ENCODE data around the gene TWIST2. TPM values are rescaled to one million over a fixed set of nuclear protein-coding genes. Genes with fewer than 3 reads are reported as not detected.

TWIST2 gene
- total and polyA plus RNA-seq, 9 of the 15 experiments (the other 6 are each of a cell fraction or from before 2014, with no cell fraction given) = not detected

GRCh38 chr2:238920053-238920452, 72.2 kb downstream of the TWIST2 start:
- 0% methylated on average over 3 of the region's 3 CpGs for WGBS (ENCODE audit: insufficient coverage, low coverage, missing lambda C conversion rate)
- Histone ChIP-seq H3K4me1 (replicated peaks in 1 of 2; ENCODE audit: control insufficient read depth in 2 of 2, insufficient read depth in 2 of 2, low read length in 2 of 2) (no peaks in the 10 kb centered on the region), H3K79me2 (ENCODE audit: control insufficient read depth, insufficient read depth, low read length) (no peaks in the 10 kb centered on the region), H3K36me3 (ENCODE audit: control insufficient read depth, insufficient read depth, low read length) (no peaks in the 10 kb centered on the region), H3K4me2 (ENCODE audit: insufficient read depth, low read length) (no peak overlapping the region), H3K27me3 (ENCODE audit: control insufficient read depth in 2 of 2, insufficient read depth in 2 of 2, low read length in 2 of 2) (peaks cover 0 to 37% of the 10 kb centered on the region in 2 experiments; a peak in 2 of 5 replicates), H2AFZ (ENCODE audit: low read depth, low read length) (no peak overlapping the region), H3K27ac (ENCODE audit: extremely low read depth, low read depth, low read length) (no peak overlapping the region), H3K9me1 (ENCODE audit: control insufficient read depth, insufficient read depth, low read length) (no peaks in the 10 kb centered on the region), H3K9ac (ENCODE audit: insufficient read depth in 1 of 2, low read depth in 2 of 2, low read length in 2 of 2) (no peak overlapping the region), H3K4me3 (no peak overlapping the region), H4K20me1 (replicated peaks; ENCODE audit: control insufficient read depth, insufficient read depth, low read length) (no peaks in the 10 kb centered on the region), H3K9me3 (replicated peaks; ENCODE audit: control insufficient read depth, insufficient read depth, low read depth, low read length) (no peaks in the 10 kb centered on the region)
- FAIRE-seq (no peak), ATAC-seq (no peak), DNase-seq (ENCODE audit: extremely low read depth in 1 of 4, low spot score in 3 of 4) (no peak)
- CTCF ChIA-PET (ENCODE audit: low intra/inter-chr PET ratio) = no interaction called here
- no TSS peak for BruUV-seq (replicated peaks)
- POLR2A ChIA-PET = interaction anchor here (0.6 kb wide), 2 partner anchors 198 to 1137 kb away, joined by 3 to 4 read pairs; no protein-coding TSS in a partner anchor
- no peak for TF ChIP-seq NR2C2 (CRISPR knock-in tag; IDR thresholded peaks at IDR 0.05)
- TF ChIP-seq NR2C2 (tag; IDR thresholded peaks at IDR 0.05) = no peak
- no peak for TF ChIP-seq THRB (CRISPR knock-in tag; conservative IDR thresholded peaks at IDR 0.05)
- TF ChIP-seq, protein P1, sequence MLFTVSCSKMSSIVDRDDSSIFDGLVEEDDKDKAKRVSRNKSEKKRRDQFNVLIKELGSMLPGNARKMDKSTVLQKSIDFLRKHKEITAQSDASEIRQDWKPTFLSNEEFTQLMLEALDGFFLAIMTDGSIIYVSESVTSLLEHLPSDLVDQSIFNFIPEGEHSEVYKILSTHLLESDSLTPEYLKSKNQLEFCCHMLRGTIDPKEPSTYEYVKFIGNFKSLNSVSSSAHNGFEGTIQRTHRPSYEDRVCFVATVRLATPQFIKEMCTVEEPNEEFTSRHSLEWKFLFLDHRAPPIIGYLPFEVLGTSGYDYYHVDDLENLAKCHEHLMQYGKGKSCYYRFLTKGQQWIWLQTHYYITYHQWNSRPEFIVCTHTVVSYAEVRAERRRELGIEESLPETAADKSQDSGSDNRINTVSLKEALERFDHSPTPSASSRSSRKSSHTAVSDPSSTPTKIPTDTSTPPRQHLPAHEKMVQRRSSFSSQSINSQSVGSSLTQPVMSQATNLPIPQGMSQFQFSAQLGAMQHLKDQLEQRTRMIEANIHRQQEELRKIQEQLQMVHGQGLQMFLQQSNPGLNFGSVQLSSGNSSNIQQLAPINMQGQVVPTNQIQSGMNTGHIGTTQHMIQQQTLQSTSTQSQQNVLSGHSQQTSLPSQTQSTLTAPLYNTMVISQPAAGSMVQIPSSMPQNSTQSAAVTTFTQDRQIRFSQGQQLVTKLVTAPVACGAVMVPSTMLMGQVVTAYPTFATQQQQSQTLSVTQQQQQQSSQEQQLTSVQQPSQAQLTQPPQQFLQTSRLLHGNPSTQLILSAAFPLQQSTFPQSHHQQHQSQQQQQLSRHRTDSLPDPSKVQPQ (CRISPR knock-in tag; IDR thresholded peaks at IDR 0.05; ENCODE audit: borderline replicate concordance) = no peak
- TF ChIP-seq ZNF75A (CRISPR knock-in tag; IDR thresholded peaks at IDR 0.05) = no peak
- TF ChIP-seq, protein P2, sequence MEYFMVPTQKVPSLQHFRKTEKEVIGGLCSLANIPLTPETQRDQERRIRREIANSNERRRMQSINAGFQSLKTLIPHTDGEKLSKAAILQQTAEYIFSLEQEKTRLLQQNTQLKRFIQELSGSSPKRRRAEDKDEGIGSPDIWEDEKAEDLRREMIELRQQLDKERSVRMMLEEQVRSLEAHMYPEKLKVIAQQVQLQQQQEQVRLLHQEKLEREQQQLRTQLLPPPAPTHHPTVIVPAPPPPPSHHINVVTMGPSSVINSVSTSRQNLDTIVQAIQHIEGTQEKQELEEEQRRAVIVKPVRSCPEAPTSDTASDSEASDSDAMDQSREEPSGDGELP (CRISPR knock-in tag; IDR thresholded peaks at IDR 0.05; ENCODE audit: borderline replicate concordance) = no peak
- in situ Hi-C loops (cut with MboI) (no loop called here), intact Hi-C loops (cut with micrococcal nuclease) (no loop called here)

Data from K562 (cell line).